ENCODE results near the gene EYA2.
"Not testable (repeated sequence)": the region's sequence is repeated elsewhere in the genome, so short reads cannot be mapped to it uniquely, and the experiment has no call there.

The EYA2 gene

DNA sequence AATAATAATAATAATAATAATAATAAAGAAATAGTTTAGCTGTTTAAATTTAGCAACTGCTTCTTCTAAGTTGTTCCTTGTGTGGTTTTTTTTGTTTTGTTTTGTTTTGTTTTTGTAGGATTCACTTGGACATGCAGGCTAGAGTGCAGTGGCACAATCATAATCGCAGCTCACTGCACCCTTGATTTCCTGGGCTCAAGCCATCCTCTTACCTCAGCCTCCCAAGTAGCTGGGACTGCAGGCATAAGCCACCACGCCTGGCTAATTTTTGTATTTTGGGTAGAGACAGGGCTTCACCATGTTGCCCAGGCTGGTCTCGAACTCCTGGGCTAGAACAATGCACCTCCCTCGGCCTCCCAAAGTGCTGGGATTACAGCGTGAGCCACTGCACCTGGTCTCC is 15.3 kb upstream of the EYA2 start:
- no peak overlapping the region for H3K4me3 Mint-ChIP-seq
- no peaks in the 10 kb centered on the region for H3K4me1 Mint-ChIP-seq (ENCODE audit: low read depth)
- no peaks in the 10 kb centered on the region for H3K9me3 Mint-ChIP-seq
- DNase-seq (ENCODE audit: low spot score): no peak
- no peaks in the 10 kb centered on the region for H3K36me3 Mint-ChIP-seq (ENCODE audit: low read depth)
- H3K27ac Mint-ChIP-seq: no peak overlapping the region
- H3K27me3 Mint-ChIP-seq (ENCODE audit: low read depth): peaks cover 8% of the 10 kb centered on the region

DNA sequence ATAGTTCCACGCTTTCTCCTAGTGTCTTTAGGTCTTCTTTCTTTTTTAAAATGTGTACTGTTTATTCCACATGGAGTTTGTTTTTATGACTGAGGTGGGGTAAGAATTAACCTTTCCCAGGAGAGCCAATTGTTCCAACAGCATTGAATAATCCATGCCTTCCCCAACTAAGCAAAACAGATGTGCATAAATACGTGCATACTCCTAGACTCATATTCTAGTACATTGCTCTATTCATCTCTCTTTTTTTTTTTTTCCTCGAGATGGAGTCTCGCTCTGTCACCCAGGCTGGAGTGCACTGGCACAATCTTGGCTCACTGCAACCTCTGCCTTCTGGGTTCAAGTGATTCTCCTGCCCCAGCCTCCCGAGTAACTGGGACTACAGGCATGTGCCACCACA is 14.7 kb upstream of the EYA2 start:
- not testable (repeated sequence) for H3K9me3 Mint-ChIP-seq; H3K27ac Mint-ChIP-seq; DNase-seq (ENCODE audit: low spot score); H3K4me3 Mint-ChIP-seq; H3K27me3 Mint-ChIP-seq (ENCODE audit: low read depth); H3K36me3 Mint-ChIP-seq (ENCODE audit: low read depth); H3K4me1 Mint-ChIP-seq (ENCODE audit: low read depth)

DNA sequence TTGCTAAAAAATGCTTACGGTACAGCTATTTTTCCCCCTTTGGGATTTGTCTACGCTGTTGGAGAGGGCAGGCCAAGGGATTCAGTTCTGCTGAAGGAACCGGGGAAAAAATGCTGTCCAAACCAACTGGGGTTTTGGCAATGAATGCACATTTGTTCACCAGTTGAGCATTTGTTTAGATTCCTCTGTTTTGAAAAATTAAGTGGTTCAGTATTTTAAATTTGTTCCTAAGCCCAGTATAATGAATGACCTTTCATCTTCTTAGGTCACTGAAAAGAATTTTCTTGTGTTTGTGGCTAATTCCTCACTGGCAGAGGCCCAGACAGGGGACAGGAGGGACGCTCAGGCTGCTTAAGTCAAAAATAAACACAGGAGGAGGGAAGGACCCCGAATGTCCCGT is 10.8 kb upstream of the EYA2 start:
- H3K36me3 Mint-ChIP-seq (ENCODE audit: low read depth): no peaks in the 10 kb centered on the region
- no peaks in the 10 kb centered on the region for H3K9me3 Mint-ChIP-seq
- H3K27ac Mint-ChIP-seq: no peak overlapping the region
- peaks cover 9% of the 10 kb centered on the region for H3K27me3 Mint-ChIP-seq (ENCODE audit: low read depth)
- no peak for DNase-seq (ENCODE audit: low spot score)
- H3K4me1 Mint-ChIP-seq (ENCODE audit: low read depth): no peaks in the 10 kb centered on the region
- H3K4me3 Mint-ChIP-seq: no peak overlapping the region

DNA sequence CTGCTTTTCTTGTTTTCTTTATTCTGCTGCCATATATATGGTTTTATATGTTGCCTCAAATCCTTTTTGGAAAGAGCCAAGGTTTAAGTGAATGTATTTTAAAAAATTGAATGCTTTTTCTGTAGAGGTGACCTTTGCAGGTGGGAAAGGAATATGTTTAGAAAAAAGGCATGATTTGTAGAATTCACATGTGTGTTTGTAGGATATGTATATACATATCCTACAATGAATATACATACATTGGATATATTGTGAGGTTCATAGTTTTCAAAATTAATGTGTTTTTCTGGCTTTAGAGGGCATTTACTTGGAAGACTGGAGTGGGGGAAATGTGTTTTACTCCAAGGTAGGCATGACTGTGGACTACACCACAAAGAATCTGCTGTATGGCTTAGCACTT is 4.0 kb upstream of the EYA2 start:
- H3K4me3 Mint-ChIP-seq: no peak overlapping the region
- H3K36me3 Mint-ChIP-seq (ENCODE audit: low read depth): no peaks in the 10 kb centered on the region
- peaks cover 2% of the 10 kb centered on the region for H3K4me1 Mint-ChIP-seq (ENCODE audit: low read depth)
- peaks cover 41% of the 10 kb centered on the region for H3K27me3 Mint-ChIP-seq (ENCODE audit: low read depth)
- no peak overlapping the region for H3K27ac Mint-ChIP-seq
- no peak for DNase-seq (ENCODE audit: low spot score)
- peaks cover 8% of the 10 kb centered on the region for H3K9me3 Mint-ChIP-seq

DNA sequence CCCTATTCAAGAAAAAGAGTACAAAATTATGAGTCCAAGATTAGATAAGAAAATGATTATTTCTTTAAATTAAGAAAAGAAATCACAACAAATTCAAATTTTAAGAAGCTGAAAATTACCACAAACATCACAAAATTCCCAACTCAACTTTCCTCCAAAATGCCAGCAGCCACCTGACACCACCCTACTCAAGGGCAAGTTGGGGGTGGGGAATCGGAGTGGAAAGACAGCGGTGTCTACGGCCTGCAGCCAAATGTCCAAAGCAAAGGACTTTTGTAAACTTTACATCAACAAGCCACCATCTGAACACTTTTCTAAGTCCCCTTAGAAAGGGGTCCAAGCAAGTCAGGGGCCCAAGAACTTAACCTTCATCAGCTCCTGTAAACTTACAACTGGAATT is 1.6 kb upstream of the EYA2 start:
- Mint-ChIP-seq H3K4me1 (ENCODE audit: low read depth) (peaks cover 4% of the 10 kb centered on the region), H3K4me3 (no peak overlapping the region), H3K27me3 (ENCODE audit: low read depth) (peaks cover 58% of the 10 kb centered on the region), H3K9me3 (peaks cover 8% of the 10 kb centered on the region), H3K36me3 (ENCODE audit: low read depth) (no peaks in the 10 kb centered on the region), H3K27ac (no peak overlapping the region)
- no peak for DNase-seq (ENCODE audit: low spot score)

DNA sequence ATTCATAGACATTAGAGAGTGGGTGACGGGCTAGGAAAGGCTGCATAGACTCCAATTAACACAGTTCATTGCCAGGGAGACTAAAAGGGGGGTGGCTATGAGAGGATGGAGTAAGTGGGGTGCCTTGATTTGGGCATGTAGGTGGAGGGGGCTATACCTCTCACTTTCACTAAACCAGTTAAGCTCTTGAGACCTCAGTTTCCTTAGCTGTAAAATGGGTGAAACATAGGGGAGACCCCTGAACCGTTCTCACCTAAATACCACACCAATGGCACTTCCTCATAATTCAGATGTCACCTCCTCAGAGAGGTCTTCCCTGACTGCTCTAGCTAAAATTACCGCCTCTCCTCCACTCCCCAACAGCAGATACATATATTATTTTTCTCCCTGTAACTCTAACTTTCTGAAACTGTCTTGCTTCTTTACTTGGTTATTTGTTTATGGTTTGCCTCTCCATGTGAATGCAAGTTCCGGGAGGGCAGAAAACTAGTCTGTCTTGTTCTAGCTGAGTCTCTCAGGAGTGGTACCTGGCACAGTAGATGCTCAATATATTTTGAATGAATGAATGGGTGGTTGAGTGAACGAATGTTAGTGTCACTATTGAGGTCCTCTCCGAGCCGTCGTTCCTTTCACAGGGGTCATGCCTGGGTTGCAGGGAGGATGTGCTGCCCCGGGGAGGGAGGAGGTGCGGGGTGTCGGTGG is 615 bp upstream of the EYA2 start:
- DNase-seq (ENCODE audit: low spot score): no peak
- Mint-ChIP-seq H3K4me3 (no peak overlapping the region), H3K4me1 (ENCODE audit: low read depth) (peaks cover 4% of the 10 kb centered on the region), H3K9me3 (peaks cover 8% of the 10 kb centered on the region), H3K36me3 (ENCODE audit: low read depth) (no peaks in the 10 kb centered on the region), H3K27ac (no peak overlapping the region), H3K27me3 (ENCODE audit: low read depth) (peaks cover 67% of the 10 kb centered on the region)

DNA sequence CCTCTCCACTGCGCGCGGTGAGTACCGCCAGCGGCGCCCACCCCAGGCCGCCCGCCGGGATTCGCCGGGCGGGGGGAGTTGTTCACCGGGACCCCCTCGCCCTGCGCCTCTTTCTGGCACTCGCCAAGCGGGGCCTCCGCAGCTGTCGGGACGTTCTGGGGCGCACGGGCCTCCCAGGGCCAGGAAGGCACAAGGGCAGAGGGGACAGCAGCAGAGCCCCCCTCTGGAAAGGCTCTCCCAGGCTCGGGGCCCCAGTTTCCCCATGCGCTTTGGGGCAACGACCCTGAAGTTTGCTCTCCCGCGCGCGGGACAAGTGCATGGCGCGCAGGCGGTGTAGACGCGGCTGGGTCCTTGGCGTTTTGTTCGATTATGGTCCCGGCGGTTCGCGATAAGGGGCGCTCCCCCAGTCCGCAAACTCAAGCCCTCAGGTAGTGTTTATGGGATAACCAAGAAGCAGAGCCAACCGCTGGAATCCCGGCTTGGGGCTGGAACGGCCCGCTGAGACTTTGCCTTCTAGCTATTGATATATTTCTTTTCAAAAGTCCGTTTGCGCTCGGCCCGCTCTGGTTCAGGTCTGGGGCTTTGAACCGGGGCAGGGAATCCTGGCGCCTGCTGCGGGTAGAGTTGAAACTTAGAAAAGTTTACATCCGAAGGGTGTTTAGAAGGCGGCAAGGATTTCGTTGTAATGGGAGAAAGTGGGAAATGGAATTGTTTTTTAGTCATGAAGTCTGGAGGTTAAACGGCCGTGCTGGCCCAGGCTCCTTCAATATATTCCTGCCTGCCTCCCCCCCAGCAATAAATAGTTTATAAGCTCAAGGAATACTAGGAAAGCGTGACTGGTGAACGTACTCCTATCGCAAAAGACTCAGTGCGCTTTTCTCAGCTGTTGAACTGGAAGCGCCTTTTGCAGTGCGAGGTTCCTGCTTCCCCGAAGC is 595 bp downstream of the EYA2 start:
- Mint-ChIP-seq H3K27me3 (ENCODE audit: low read depth) (peaks cover 75% of the 10 kb centered on the region), H3K9me3 (peaks cover 8% of the 10 kb centered on the region), H3K4me3 (no peak overlapping the region), H3K27ac (no peak overlapping the region), H3K4me1 (ENCODE audit: low read depth) (peaks cover 4% of the 10 kb centered on the region), H3K36me3 (ENCODE audit: low read depth) (no peaks in the 10 kb centered on the region)
- DNase-seq (ENCODE audit: low spot score): no peak

DNA sequence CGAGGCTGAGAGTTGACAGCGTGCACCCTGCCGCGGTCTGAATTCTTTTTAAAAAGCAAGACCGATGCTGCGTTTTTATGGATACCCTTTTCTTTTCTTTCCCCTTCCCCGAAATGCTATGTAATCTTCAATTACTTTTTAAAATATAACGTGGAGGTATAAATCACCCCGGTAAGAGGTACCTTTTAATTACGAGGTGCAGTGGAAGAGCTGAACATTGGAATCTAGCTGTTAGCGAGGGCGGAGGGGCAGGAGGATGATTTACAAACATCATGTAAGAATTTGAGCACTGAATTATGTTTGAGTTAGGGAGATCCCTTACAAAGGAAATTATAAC is 1.2 kb downstream of the EYA2 start:
- H3K36me3 Mint-ChIP-seq (ENCODE audit: low read depth): no peaks in the 10 kb centered on the region
- peaks cover 4% of the 10 kb centered on the region for H3K4me1 Mint-ChIP-seq (ENCODE audit: low read depth)
- H3K27me3 Mint-ChIP-seq (ENCODE audit: low read depth): peaks cover 75% of the 10 kb centered on the region
- peaks cover 2% of the 10 kb centered on the region for H3K9me3 Mint-ChIP-seq
- no peak overlapping the region for H3K27ac Mint-ChIP-seq
- no peak overlapping the region for H3K4me3 Mint-ChIP-seq
- no peak for DNase-seq (ENCODE audit: low spot score)

DNA sequence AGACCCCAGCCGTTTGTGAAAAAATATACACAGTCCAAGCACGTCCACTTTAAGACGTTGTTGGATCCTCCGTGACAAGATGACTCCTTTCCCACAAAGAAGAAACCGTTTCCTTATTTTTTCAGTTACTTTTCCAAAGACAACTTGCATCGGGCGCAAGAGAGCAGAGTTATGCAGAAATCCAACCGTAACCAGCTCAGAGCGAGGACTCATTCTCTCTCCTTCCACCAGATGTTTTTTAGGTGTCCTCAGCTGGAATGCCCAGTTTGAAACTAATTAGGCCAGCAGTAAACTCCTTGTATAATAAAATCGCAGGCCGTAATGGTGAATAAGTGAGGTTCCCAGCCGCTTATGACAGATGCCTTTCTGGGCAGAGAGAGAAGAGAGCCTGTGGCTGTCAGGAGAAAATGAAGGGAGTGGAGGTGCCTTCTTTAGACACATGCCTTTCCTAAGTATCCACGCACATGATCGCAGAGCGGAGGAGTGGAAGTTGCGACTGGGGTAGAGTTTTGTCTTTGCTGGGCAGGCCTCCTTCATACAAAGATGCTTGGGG is 2.8 kb downstream of the EYA2 start:
- no peak overlapping the region for H3K4me3 Mint-ChIP-seq
- H3K27ac Mint-ChIP-seq: no peak overlapping the region
- peaks cover 4% of the 10 kb centered on the region for H3K4me1 Mint-ChIP-seq (ENCODE audit: low read depth)
- H3K27me3 Mint-ChIP-seq (ENCODE audit: low read depth): peaks cover 73% of the 10 kb centered on the region
- no peak for DNase-seq (ENCODE audit: low spot score)
- H3K9me3 Mint-ChIP-seq: no peaks in the 10 kb centered on the region
- no peaks in the 10 kb centered on the region for H3K36me3 Mint-ChIP-seq (ENCODE audit: low read depth)

DNA sequence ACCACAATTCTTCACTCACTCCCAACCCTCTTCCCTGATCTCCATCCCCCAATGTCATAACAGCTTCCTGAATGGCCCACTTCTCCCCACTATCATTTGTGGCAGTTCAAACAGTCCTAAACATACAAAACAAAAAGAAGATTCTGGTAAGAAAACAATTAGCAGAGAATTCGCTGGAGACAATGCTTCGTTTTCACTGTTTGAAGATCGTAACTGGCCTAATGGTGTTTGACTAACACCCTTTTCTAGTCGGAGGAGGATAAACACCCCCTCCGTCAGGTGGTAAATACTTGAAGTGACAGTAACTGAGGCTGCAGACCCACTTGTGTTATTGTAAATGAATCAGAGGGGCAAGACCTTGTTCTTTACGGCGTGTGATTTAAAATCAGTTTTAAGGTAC is 3.8 kb downstream of the EYA2 start:
- no peak overlapping the region for H3K27ac Mint-ChIP-seq
- peaks cover 63% of the 10 kb centered on the region for H3K27me3 Mint-ChIP-seq (ENCODE audit: low read depth)
- H3K9me3 Mint-ChIP-seq: no peaks in the 10 kb centered on the region
- DNase-seq (ENCODE audit: low spot score): no peak
- H3K4me1 Mint-ChIP-seq (ENCODE audit: low read depth): peaks cover 4% of the 10 kb centered on the region
- no peak overlapping the region for H3K4me3 Mint-ChIP-seq
- H3K36me3 Mint-ChIP-seq (ENCODE audit: low read depth): no peaks in the 10 kb centered on the region

DNA sequence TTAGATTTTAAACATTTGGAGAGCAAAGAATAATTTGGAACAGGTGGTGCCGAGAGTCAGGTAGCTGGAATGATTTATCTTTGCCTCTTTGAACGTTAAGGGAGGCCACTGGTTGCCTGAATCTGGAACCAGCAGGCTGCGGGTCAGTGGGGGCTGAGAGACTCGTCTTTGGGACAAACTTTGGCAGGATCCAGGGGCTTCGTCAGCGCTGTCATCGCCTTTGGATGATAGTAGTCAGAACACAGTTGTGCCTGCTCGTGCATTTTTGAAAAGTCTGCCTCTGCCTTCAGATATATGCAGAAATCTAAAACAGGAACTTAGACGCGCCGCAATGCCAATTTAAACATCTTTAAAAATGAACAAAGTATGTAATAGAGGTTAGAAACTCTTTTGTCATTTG is 5.0 kb downstream of the EYA2 start:
- Mint-ChIP-seq H3K27me3 (ENCODE audit: low read depth) (peaks cover 53% of the 10 kb centered on the region), H3K4me3 (no peak overlapping the region), H3K4me1 (ENCODE audit: low read depth) (peaks cover 2% of the 10 kb centered on the region), H3K27ac (no peak overlapping the region), H3K36me3 (ENCODE audit: low read depth) (no peaks in the 10 kb centered on the region), H3K9me3 (no peaks in the 10 kb centered on the region)
- DNase-seq (ENCODE audit: low spot score): no peak

DNA sequence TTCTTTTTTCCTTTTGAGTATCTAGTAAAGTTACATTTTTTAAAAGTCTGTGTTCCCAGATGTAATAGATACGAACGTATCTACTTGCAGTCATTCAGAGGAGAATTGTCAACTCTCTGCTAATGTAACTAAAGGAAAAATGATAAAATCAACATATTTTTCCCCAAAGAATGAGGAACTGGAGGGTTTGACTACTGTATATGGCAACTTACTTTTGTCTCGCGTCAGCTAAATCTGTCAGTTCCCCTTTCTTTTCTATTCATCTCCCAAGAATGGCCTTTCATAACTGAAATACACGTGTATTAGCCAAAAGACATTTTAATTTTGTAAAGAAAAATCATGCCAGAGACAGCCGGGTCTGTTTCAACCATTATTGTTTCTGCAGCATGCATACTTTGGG is 5.4 kb downstream of the EYA2 start:
- Mint-ChIP-seq H3K36me3 (ENCODE audit: low read depth) (no peaks in the 10 kb centered on the region), H3K4me1 (ENCODE audit: low read depth) (peaks cover 2% of the 10 kb centered on the region), H3K4me3 (no peak overlapping the region), H3K27ac (no peak overlapping the region), H3K27me3 (ENCODE audit: low read depth) (peaks cover 53% of the 10 kb centered on the region), H3K9me3 (no peaks in the 10 kb centered on the region)
- no peak for DNase-seq (ENCODE audit: low spot score)

DNA sequence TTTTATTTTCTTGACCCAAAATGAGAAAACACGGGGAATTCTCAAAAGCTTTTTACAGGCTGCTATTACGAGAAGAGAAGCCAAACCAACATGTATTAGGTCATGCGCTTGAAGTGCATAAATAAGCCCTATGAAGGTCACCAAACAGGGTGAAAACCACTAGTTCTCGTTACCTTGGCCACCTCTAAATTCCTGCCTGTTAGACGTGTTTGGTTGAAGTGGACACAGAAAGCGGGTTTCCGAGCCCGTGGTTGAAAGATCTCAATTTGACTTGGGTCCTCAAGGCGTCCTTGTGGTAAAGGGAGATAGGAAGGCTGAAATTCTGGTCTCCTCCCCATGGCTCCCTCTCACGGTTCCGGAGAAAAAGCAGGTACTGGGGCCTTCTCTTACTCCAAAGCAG is 6.2 kb downstream of the EYA2 start:
- no peak for DNase-seq (ENCODE audit: low spot score)
- H3K4me1 Mint-ChIP-seq (ENCODE audit: low read depth): peaks cover 1% of the 10 kb centered on the region
- no peaks in the 10 kb centered on the region for H3K36me3 Mint-ChIP-seq (ENCODE audit: low read depth)
- no peaks in the 10 kb centered on the region for H3K9me3 Mint-ChIP-seq
- H3K27me3 Mint-ChIP-seq (ENCODE audit: low read depth): peaks cover 46% of the 10 kb centered on the region
- H3K4me3 Mint-ChIP-seq: no peak overlapping the region
- H3K27ac Mint-ChIP-seq: no peak overlapping the region

DNA sequence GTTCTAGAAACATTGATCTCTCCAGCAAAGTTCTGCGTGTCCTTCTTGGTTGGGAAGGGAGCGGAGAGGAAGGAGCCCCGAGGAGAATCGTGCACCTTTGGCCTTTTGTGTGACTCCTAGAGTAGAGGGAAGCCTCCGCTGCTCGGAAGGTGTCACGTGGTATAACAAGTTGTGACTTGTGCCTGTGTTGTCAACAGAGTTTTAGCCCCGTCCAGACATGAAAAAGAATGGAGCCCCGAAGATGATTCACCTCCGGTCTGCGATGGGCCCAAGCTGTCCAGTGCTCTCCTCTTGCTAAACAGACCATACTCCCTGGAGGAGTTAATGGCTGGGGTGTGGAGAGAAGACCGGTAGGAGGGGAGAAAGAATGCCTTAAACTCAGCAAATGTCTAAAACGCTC is 7.0 kb downstream of the EYA2 start:
- Mint-ChIP-seq H3K9me3 (no peaks in the 10 kb centered on the region), H3K4me1 (ENCODE audit: low read depth) (no peaks in the 10 kb centered on the region), H3K27me3 (ENCODE audit: low read depth) (peaks cover 38% of the 10 kb centered on the region), H3K36me3 (ENCODE audit: low read depth) (no peaks in the 10 kb centered on the region), H3K27ac (no peak overlapping the region), H3K4me3 (no peak overlapping the region)
- no peak for DNase-seq (ENCODE audit: low spot score)

All from T-helper 2 cell treated with Interferon-gamma antibody and Interleukin-4, amounts not matched to agents 5 μg/mL and 100 μg/mL, for 36 hours (primary cell).